GM12873 (cell line): Measurements from ENCODE around the gene VRK3.
A peak's percentile ranks its signal among the peaks of the same experiment; 100 is the strongest.

Experiments used
- CTCF ChIP-seq: IDR thresholded peaks from 2 replicates; pipeline ENCODE4 v1.5.1; 2012; ENCODE audit warnings: low read depth, mild to moderate bottlenecking, moderate library complexity, low read length, control low read depth; ENCODE audit not compliant: insufficient read depth; ENCODE audit errors: missing control alignments

The VRK3 gene

GRCh38 chr19:49951806-49952478 lies 73.2 kb downstream of the VRK3 start:
- TF ChIP-seq CTCF: no peak

GRCh38 chr19:49950956-49951526 lies 74.1 kb downstream of the VRK3 start:
- no peak for TF ChIP-seq CTCF

GRCh38 chr19:49950590-49950948 lies 74.6 kb downstream of the VRK3 start:
- TF ChIP-seq CTCF: no peak

GRCh38 chr19:49949742-49950589 lies 75.2 kb downstream of the VRK3 start:
- TF ChIP-seq CTCF: no peak

- TF ChIP-seq CTCF: no peak
Measured at GRCh38 chr19:49946415-49946814, 78.8 kb downstream of the VRK3 start.

- no peak for TF ChIP-seq CTCF
Measured at GRCh38 chr19:49940482-49940791, 84.7 kb downstream of the VRK3 start.

- TF ChIP-seq CTCF: peak; percentile 41
Measured at GRCh38 chr19:49939721-49940481, 85.3 kb downstream of the VRK3 start.
